A673 (cell line): ENCODE data around the gene LCE2B.
"Not testable (repeated sequence)": the region's sequence is repeated elsewhere in the genome, so short reads cannot be mapped to it uniquely, and the experiment has no call there.

Experiments used
- CTCF ChIP-seq: fragments of 300-800, 200-600 bp; sonication (generic); conservative IDR thresholded peaks from 2 replicates; pipeline ENCODE4 v1.5.1; 2017; ENCODE audit warnings: low read depth, mild to moderate bottlenecking, antibody characterized with exemption, low read length, moderate library complexity, mixed read lengths
- EZH2 ChIP-seq: fragments of 200-600 bp; sonication (generic); IDR thresholded peaks from 2 replicates; pipeline ENCODE4 v1.6.1; 2017; ENCODE audit warnings: borderline replicate concordance, low read depth, mild to moderate bottlenecking, mixed read lengths, antibody characterized with exemption, low read length; ENCODE audit not compliant: poor library complexity, severe bottlenecking

- not testable (repeated sequence) for TF ChIP-seq CTCF, EZH2
These were observed at the start of gene LCE2B for GRCh38 chr1:152685823-152686222.
